Glomerular endothelial cell (primary cell): Measurements from ENCODE around the gene PI4KA. TPM values are rescaled to one million over a fixed set of nuclear protein-coding genes. Genes with fewer than 3 reads are reported as not detected.
"Not testable (repeated sequence)": the region's sequence is repeated elsewhere in the genome, so short reads cannot be mapped to it uniquely, and the experiment has no call there.

Experiments
- DNase-seq: peaks from one replicate; pipeline ENCODE4 v3.0.0-alpha.2; 2011; ENCODE audit warnings: low read depth, low spot score; ENCODE audit errors: extremely low read depth
- total RNA-seq: library from RNA; depleted of rRNA; stranded (reverse); fragments of >200 nt; gene quantifications from 2 replicates; pipeline ENCODE4 v1.2.3, GENCODE V29; 2015

The PI4KA gene
- total RNA-seq, 1 donor from 2014 or later, result 62.8 TPM

GRCh38 chr22:20779014-20779817 is 79.4 kb downstream of the PI4KA start:
- DNase-seq, result no peak

- no peak for DNase-seq
These were observed 81.0 kb downstream of the PI4KA start for GRCh38 chr22:20777420-20778177.

GRCh38 chr22:20776624-20777405 is 81.8 kb downstream of the PI4KA start:
- no peak for DNase-seq

GRCh38 chr22:20775342-20775895 is 83.2 kb downstream of the PI4KA start:
- DNase-seq, result no peak

GRCh38 chr22:20774882-20775281 is 83.7 kb downstream of the PI4KA start:
- DNase-seq, result no peak

GRCh38 chr22:20773793-20774212 is 84.8 kb downstream of the PI4KA start, which contains the start of gene SERPIND1:
TSS of gene SERPIND1 (plus strand) at chr22:20774113. CDS start at chr22:20779313, 5,200 bp downstream.
- no peak for DNase-seq

- DNase-seq, result no peak
These were observed 86.5 kb downstream of the PI4KA start for GRCh38 chr22:20771918-20772625.

- DNase-seq, result not testable (repeated sequence)
These were observed 89.2 kb downstream of the PI4KA start for GRCh38 chr22:20769496-20769826.

- no peak for DNase-seq
These were observed 92.1 kb downstream of the PI4KA start for GRCh38 chr22:20766530-20766929.

- DNase-seq, result no peak
These were observed 92.7 kb downstream of the PI4KA start for GRCh38 chr22:20765938-20766337.

- DNase-seq, result no peak
These were observed 93.9 kb downstream of the PI4KA start for GRCh38 chr22:20764729-20765128.

GRCh38 chr22:20764471-20764720 is 94.2 kb downstream of the PI4KA start:
- DNase-seq, result no peak

GRCh38 chr22:20763630-20764470 is 94.8 kb downstream of the PI4KA start:
- DNase-seq, result no peak

- no peak for DNase-seq
These were observed 96.3 kb downstream of the PI4KA start for GRCh38 chr22:20762233-20762796.

- DNase-seq, result no peak
These were observed 97.1 kb downstream of the PI4KA start for GRCh38 chr22:20761536-20761935.

GRCh38 chr22:20760084-20760483 is 98.5 kb downstream of the PI4KA start:
- DNase-seq, result no peak

GRCh38 chr22:20758688-20759087 is 99.9 kb downstream of the PI4KA start:
- DNase-seq, result no peak

GRCh38 chr22:20756846-20757245 is 101.8 kb downstream of the PI4KA start:
- no peak for DNase-seq

GRCh38 chr22:20752873-20753272 is 105.7 kb downstream of the PI4KA start:
- DNase-seq, result no peak
